GM20000 (cell line): ENCODE measurements around the gene OLFML2B.

Experiments used
- DNase-seq: peaks from one replicate; pipeline ENCODE4 v3.0.0; 2012; ENCODE audit warnings: low spot score
- TF ChIP-seq, protein P1 (sequence below): IDR thresholded peaks from 2 replicates; pipeline ENCODE4 v1.5.1; 2012; ENCODE audit warnings: mild to moderate bottlenecking, control low read depth; ENCODE audit errors: extremely low read depth, missing control alignments

The OLFML2B gene

DNA sequence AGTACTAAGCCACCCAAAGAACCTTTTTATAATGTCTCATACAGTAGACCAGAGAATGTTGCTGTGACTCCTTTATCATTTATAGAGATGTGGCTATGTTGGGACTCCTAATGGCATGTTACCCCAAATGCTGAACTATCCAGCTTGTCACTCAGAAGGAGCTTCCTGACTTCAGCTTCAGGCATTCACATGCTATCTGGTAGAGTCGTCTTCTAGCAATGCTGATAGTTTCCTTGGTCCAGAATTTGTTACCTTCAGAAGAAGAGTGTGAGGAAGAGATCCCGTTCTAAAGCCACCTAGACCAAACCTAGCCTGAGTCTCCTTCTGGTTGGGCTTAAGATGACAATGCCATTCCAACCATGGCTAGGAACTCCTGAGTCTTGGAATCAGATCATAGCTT, 68.1 kb downstream of the OLFML2B start:
- DNase-seq = no peak
- TF ChIP-seq, protein P1, sequence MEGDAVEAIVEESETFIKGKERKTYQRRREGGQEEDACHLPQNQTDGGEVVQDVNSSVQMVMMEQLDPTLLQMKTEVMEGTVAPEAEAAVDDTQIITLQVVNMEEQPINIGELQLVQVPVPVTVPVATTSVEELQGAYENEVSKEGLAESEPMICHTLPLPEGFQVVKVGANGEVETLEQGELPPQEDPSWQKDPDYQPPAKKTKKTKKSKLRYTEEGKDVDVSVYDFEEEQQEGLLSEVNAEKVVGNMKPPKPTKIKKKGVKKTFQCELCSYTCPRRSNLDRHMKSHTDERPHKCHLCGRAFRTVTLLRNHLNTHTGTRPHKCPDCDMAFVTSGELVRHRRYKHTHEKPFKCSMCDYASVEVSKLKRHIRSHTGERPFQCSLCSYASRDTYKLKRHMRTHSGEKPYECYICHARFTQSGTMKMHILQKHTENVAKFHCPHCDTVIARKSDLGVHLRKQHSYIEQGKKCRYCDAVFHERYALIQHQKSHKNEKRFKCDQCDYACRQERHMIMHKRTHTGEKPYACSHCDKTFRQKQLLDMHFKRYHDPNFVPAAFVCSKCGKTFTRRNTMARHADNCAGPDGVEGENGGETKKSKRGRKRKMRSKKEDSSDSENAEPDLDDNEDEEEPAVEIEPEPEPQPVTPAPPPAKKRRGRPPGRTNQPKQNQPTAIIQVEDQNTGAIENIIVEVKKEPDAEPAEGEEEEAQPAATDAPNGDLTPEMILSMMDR = no peak

DNA sequence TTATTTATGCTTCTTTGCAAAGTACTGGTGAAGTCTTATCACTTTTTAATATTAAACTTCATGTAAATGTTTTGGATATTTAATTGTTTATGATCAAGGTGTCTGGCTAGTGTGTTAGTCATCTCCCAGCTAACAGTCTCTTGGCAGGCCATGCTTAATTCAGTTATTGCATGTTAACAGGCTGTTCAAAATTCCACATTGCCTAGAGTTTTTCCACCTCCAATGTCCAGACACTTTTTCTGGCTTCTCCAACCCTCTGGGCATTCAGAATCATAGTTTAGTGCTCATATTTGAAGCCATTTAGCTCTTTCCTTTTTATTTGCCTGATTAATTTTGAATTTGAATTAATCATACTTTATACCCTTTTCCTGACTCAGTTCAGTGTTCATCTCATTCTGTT, 69.2 kb downstream of the OLFML2B start:
- TF ChIP-seq, protein P1 = no peak
- no peak for DNase-seq

DNA sequence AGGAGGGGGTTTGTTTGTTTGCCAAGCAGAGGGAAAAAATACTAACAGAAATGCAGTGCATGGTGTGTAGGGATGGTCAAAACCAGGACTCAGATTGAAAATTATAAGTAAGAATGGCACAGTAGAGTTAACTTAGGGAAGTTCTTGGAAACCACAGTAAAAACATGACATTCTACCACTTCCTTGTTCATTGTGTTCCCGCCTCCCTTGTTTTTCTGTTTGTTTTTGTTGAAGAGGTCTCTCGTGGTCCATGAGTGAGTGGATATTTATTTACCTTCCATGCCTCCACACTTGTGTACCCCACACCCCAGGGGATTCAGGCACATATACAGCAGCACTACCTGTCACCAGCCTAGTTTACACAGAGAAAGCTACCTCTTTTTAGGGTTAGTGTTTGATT, 69.6 kb downstream of the OLFML2B start:
- no peak for DNase-seq
- TF ChIP-seq, protein P1 = no peak

DNA sequence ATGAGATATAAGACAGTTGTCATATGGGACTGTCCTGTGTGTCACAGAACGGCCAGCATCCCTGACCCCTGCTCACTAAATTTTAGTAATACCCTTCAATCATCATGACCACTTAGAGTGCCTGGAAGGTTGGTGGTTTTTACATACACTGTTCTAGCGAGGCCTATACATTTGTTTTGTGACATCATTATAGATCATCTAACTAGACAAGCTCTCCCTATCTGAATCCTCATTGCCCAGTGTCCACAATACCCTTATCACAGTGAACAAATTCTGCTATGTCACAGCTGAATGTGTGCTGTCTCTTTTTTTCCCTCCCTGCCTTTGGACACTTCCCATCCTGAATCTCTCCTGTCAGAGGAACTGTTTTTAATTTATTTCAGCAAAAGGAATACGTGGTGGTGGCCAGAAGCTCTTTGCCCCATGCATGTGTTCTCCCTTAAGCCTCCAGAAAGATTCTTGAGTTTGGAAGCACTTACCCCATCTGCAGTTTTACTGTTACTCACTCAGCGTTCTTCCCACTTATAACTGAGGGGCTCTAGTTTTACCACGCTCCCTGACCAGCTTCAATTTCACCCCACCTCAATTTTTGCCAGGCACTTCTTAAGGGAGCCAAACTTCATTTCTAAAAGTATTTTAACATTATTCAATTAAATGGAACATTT, 70.3 kb downstream of the OLFML2B start:
- DNase-seq = no peak
- TF ChIP-seq, protein P1 = no peak

DNA sequence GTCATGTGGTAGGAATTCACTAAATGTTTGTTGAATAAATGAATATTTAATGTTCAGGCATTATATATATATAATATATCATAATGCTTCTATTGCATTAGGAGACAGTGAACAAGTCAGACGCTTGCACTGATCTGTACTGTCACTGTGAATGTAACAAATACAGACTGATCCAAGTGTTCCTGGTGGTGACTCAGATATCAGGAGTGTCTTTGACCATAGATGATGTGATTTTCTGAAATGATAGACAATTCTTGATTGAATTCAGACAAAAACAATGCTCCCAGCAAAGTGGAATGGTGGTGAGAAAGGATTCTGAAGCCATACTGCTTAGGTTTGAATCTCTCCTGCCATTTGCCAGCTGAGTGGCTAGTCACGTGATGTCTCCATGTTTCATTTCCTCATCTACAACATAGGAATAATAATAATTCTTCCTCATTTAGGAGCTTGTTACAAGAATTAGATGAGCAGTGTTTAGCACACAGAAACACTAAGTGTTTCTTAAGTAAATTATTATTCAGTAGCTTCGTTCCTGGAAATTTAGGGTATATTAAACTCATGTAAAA, 71.0 kb downstream of the OLFML2B start:
- TF ChIP-seq, protein P1 = no peak
- DNase-seq = no peak

DNA sequence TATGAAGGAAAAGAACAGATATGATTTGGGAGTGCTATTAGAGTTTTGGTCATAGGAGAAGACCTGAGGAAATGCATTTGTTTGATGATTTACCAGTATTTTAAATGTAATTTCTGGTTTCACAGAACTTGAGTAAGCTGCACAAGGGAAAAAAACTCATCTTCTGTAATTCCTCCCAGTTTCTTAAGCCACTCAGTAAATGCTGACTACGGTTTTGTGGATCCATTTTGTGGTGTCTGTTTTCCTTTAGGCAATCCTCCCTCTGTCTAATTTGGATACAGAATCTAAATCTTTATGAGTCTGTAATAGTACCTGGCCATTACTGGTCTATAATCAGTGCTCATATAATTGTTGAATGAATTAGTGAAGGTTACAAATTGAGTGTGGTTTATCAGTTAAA, 72.0 kb downstream of the OLFML2B start:
- no peak for DNase-seq
- TF ChIP-seq, protein P1 = no peak

DNA sequence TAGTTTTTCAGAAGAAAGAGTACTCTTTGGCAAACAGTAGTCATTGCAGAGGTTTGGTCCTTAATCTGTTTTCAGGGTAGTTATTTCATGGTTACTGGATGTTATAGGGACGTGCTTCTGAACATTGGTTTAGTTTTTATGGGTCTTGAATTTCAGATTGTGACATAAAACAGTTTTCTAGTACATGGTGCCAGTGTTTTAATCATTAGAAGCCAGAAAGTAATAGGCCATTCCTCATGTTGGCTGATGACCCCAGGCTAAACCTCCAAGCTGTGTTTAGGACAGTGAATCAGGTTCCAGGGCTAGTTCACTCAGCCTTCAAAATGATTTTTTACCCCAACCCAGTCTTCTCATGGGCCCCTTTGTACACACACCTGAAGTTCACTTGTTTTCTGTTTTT, 73.3 kb downstream of the OLFML2B start:
- DNase-seq = no peak

More for the DNA sequence above, 73.3 kb downstream of the OLFML2B start:
- TF ChIP-seq, protein P1 = no peak
